Neuronal stem cell (in vitro differentiated cells): ENCODE data around the gene EPS15.
"Not testable (repeated sequence)": the region's sequence is repeated elsewhere in the genome, so short reads cannot be mapped to it uniquely, and the experiment has no call there.

Experiments used
- DNase-seq: peaks from one replicate; pipeline ENCODE4 v3.0.0-alpha.2; 2013; ENCODE audit warnings: low spot score
- H2AFZ ChIP-seq: one replicate; pipeline ENCODE4 v1.6.1; 2013; ENCODE audit warnings: mild to moderate bottlenecking, low read length, inconsistent platforms
- H2AK5ac ChIP-seq: 2 replicates; pipeline ENCODE4 v1.6.1; 2013; ENCODE audit warnings: low read depth, mild to moderate bottlenecking, inconsistent platforms, low read length, moderate library complexity, mixed read lengths
- H2BK120ac ChIP-seq: 2 replicates; pipeline ENCODE4 v1.6.1; 2013; ENCODE audit warnings: low read depth, mild to moderate bottlenecking, inconsistent platforms, low read length, moderate library complexity, mixed read lengths
- H2BK12ac ChIP-seq: one replicate; pipeline ENCODE4 v1.6.1; 2013; ENCODE audit warnings: low read length, inconsistent platforms
- H2BK15ac ChIP-seq: 2 replicates; pipeline ENCODE4 v1.6.1; 2013; ENCODE audit warnings: mild to moderate bottlenecking, low read length, inconsistent platforms, mixed read lengths
- H2BK5ac ChIP-seq: one replicate; pipeline ENCODE4 v1.6.1; 2013; ENCODE audit warnings: inconsistent platforms, mild to moderate bottlenecking, low read length, moderate library complexity
- H3K14ac ChIP-seq: one replicate; pipeline ENCODE4 v1.6.1; 2013; ENCODE audit warnings: low read length, inconsistent platforms
- H3K18ac ChIP-seq: 2 replicates; pipeline ENCODE4 v1.6.1; 2013; ENCODE audit warnings: low read length, inconsistent platforms
- H3K23ac ChIP-seq: 2 replicates; pipeline ENCODE4 v1.6.1; 2013; ENCODE audit warnings: low read depth, mild to moderate bottlenecking, mixed read lengths, low read length, inconsistent platforms; ENCODE audit not compliant: poor library complexity
- H3K27ac ChIP-seq: replicated peaks from 3 replicates; pipeline ENCODE4 v1.5.1; 2013; ENCODE audit warnings: low read length, inconsistent platforms
- H3K27me3 ChIP-seq, 3 experiments: 2 replicates each; pipeline ENCODE4 v1.6.1; 2013; ENCODE audit warnings: low read length in 3 of 3, mild to moderate bottlenecking in 2 of 3, inconsistent platforms in 1 of 3, low read depth in 1 of 3, mixed read lengths in 1 of 3, moderate library complexity in 1 of 3; ENCODE audit not compliant: control insufficient read depth in 3 of 3, insufficient read depth in 3 of 3
- H3K36me3 ChIP-seq, 2 donors: replicated peaks in 1 of 2; 2 replicates each; pipeline ENCODE4 v1.6.1; 2013; ENCODE audit warnings: low read length in 2 of 2; ENCODE audit not compliant: control insufficient read depth in 2 of 2, insufficient read depth in 2 of 2
- H3K4ac ChIP-seq: 2 replicates; pipeline ENCODE4 v1.6.1; 2013; ENCODE audit warnings: inconsistent platforms, mild to moderate bottlenecking, low read length, moderate library complexity
- H3K4me1 ChIP-seq, 2 donors: 1 replicate in 1 of 2; 2 replicates in 1 of 2; pipeline ENCODE4 v1.6.1; 2013; ENCODE audit warnings: low read length in 2 of 2, low read depth in 1 of 2; ENCODE audit not compliant: control insufficient read depth in 2 of 2, insufficient read depth in 1 of 2
- H3K4me2 ChIP-seq: one replicate; pipeline ENCODE4 v1.6.1; 2013; ENCODE audit warnings: mild to moderate bottlenecking, low read length, inconsistent platforms; ENCODE audit not compliant: insufficient read depth, poor library complexity, severe bottlenecking
- H3K4me3 ChIP-seq, 2 donors: 2 replicates each; pipeline ENCODE4 v1.5.1; 2013; ENCODE audit warnings: low read length in 2 of 2, mild to moderate bottlenecking in 2 of 2, inconsistent platforms in 1 of 2, moderate library complexity in 1 of 2
- H3K79me1 ChIP-seq: one replicate; pipeline ENCODE4 v1.6.1; 2013; ENCODE audit warnings: low read depth, mild to moderate bottlenecking, inconsistent platforms, low read length, moderate library complexity
- H3K9ac ChIP-seq: one replicate; pipeline ENCODE4 v1.6.1; 2013; ENCODE audit warnings: mild to moderate bottlenecking, low read depth, low read length, inconsistent platforms; ENCODE audit not compliant: poor library complexity
- H3K9me3 ChIP-seq, 2 donors: replicated peaks in 1 of 2; 2 replicates each; pipeline versions ENCODE3 to v1.6.1; 2013; ENCODE audit warnings: low read length in 2 of 2, mild to moderate bottlenecking in 2 of 2, inconsistent platforms in 1 of 2, low read depth in 1 of 2, mixed read lengths in 1 of 2, moderate library complexity in 1 of 2; ENCODE audit not compliant: control insufficient read depth in 2 of 2, insufficient read depth in 1 of 2
- H4K8ac ChIP-seq: one replicate; pipeline ENCODE4 v1.6.1; 2013; ENCODE audit warnings: low read depth, mild to moderate bottlenecking, inconsistent platforms, low read length, moderate library complexity
- H4K91ac ChIP-seq: one replicate; pipeline ENCODE4 v1.6.1; 2013; ENCODE audit warnings: low read length, low read depth, mild to moderate bottlenecking, inconsistent platforms; ENCODE audit not compliant: poor library complexity
- WGBS, 2 donors: extraction: QIAGEN DNeasy Blood & Tissue Kit; methylation state at CpG; one replicate each; pipeline ENCODE4 v1.1.7; 2013; ENCODE audit warnings: missing lambda C conversion rate in 2 of 2, mixed read lengths in 1 of 2; ENCODE audit not compliant: insufficient read length in 2 of 2, insufficient replicate concordance in 1 of 2; ENCODE audit errors: extremely low coverage in 2 of 2; 5-methylcytosine and 5-hydroxymethylcytosine counted together

Gene EPS15

GRCh38 chr1:51535006-51535592, 16.0 kb upstream of the EPS15 start:
- H3K14ac ChIP-seq: no peak overlapping the region
- no peak overlapping the region for H3K18ac ChIP-seq
- no peaks in the 10 kb centered on the region for H3K36me3 ChIP-seq
- H3K4me2 ChIP-seq: no peak overlapping the region
- no CpG with 5 or more reads among the region's 3 CpGs for WGBS, 2 donors
- H2BK5ac ChIP-seq: no peak overlapping the region
- DNase-seq: peak; percentile 21
- H4K8ac ChIP-seq: no peak overlapping the region
- no peak overlapping the region for H2AK5ac ChIP-seq
- no peaks in the 10 kb centered on the region for H3K79me1 ChIP-seq
- H3K9ac ChIP-seq: no peak overlapping the region
- H3K9me3 ChIP-seq: no peaks in the 10 kb centered on the region
- no peak overlapping the region for H2BK12ac ChIP-seq
- H2AFZ ChIP-seq: peak overlapping the region; percentile 68
- no peak overlapping the region for H2BK120ac ChIP-seq
- no peak overlapping the region for H3K23ac ChIP-seq
- H3K4me3 ChIP-seq: no peak overlapping the region
- H3K27ac ChIP-seq: no peak overlapping the region
- H2BK15ac ChIP-seq: no peak overlapping the region
- no peak overlapping the region for H4K91ac ChIP-seq
- H3K27me3 ChIP-seq: peaks cover 0 to 10% (median 0%) of the 10 kb centered on the region in 3 experiments
- no peak overlapping the region for H3K4ac ChIP-seq
- peaks cover 2 to 4% of the 10 kb centered on the region in 2 donors for H3K4me1 ChIP-seq

- Histone ChIP-seq H2BK120ac (no peak overlapping the region), H2BK5ac (no peak overlapping the region), H3K4me3 (no peak overlapping the region), H3K36me3 (no peaks in the 10 kb centered on the region), H2AFZ (peak overlapping the region; percentile 68), H4K91ac (no peak overlapping the region), H2BK12ac (no peak overlapping the region), H3K79me1 (no peaks in the 10 kb centered on the region), H2BK15ac (no peak overlapping the region), H3K14ac (no peak overlapping the region), H3K4me1 (peaks cover 2 to 4% of the 10 kb centered on the region in 2 donors), H3K9ac (no peak overlapping the region), H3K27me3 (peaks cover 0 to 10% (median 0%) of the 10 kb centered on the region in 3 experiments), H3K9me3 (no peaks in the 10 kb centered on the region), H2AK5ac (no peak overlapping the region), H3K27ac (no peak overlapping the region), H3K23ac (no peak overlapping the region), H4K8ac (no peak overlapping the region), H3K4me2 (no peak overlapping the region), H3K4ac (no peak overlapping the region), H3K18ac (no peak overlapping the region)
- WGBS, 2 donors: no CpG with 5 or more reads among the region's 3 CpGs
- DNase-seq: no peak
Measured at GRCh38 chr1:51534447-51534846, 15.4 kb upstream of the EPS15 start.

GRCh38 chr1:51532853-51533252, 13.8 kb upstream of the EPS15 start:
- Histone ChIP-seq H2AFZ (no peak overlapping the region), H3K4me1 (peaks cover 2 to 4% of the 10 kb centered on the region in 2 donors), H2BK5ac (no peak overlapping the region), H3K4me3 (no peak overlapping the region), H4K8ac (no peak overlapping the region), H3K27ac (no peak overlapping the region), H2AK5ac (no peak overlapping the region), H3K18ac (no peak overlapping the region), H3K4me2 (no peak overlapping the region), H3K27me3 (peaks cover 0 to 10% (median 0%) of the 10 kb centered on the region in 3 experiments), H4K91ac (no peak overlapping the region), H3K9ac (no peak overlapping the region), H2BK120ac (no peak overlapping the region), H3K36me3 (no peaks in the 10 kb centered on the region), H3K23ac (no peak overlapping the region), H3K79me1 (no peaks in the 10 kb centered on the region), H2BK15ac (no peak overlapping the region), H3K9me3 (no peaks in the 10 kb centered on the region), H3K14ac (no peak overlapping the region), H3K4ac (no peak overlapping the region), H2BK12ac (no peak overlapping the region)
- WGBS, 2 donors: no CpG with 5 or more reads among the region's 1 CpG
- no peak for DNase-seq

- H3K9ac ChIP-seq, H3K14ac ChIP-seq, H2BK5ac ChIP-seq, H3K4ac ChIP-seq, H3K4me2 ChIP-seq, H4K8ac ChIP-seq, H3K79me1 ChIP-seq, H3K27ac ChIP-seq, H3K9me3 ChIP-seq, H3K4me1 ChIP-seq, H3K4me3 ChIP-seq, H2BK15ac ChIP-seq, H2BK120ac ChIP-seq, H3K36me3 ChIP-seq, H4K91ac ChIP-seq, DNase-seq, H2AK5ac ChIP-seq, H3K18ac ChIP-seq, H2AFZ ChIP-seq, H2BK12ac ChIP-seq, H3K23ac ChIP-seq: not testable (repeated sequence)
- WGBS, 2 donors: no CpG with 5 or more reads among the region's 4 CpGs
- peaks cover 0 to 10% (median 0%) of the 10 kb centered on the region in 3 experiments for H3K27me3 ChIP-seq
Measured at GRCh38 chr1:51530447-51530846, 11.4 kb upstream of the EPS15 start.
